NCI-H146 treated with DMSO at 0.1 percent for 48 hours (cell line): ENCODE data around the gene TAF4.
"Not testable (repeated sequence)": the region's sequence is repeated elsewhere in the genome, so short reads cannot be mapped to it uniquely, and the experiment has no call there.

Experiments
- DNase-seq: peaks from one replicate; lab custom pipeline; 2025; ENCODE audit not compliant: unreplicated experiment; lab: John Stamatoyannopoulos, UW

Gene TAF4

DNA sequence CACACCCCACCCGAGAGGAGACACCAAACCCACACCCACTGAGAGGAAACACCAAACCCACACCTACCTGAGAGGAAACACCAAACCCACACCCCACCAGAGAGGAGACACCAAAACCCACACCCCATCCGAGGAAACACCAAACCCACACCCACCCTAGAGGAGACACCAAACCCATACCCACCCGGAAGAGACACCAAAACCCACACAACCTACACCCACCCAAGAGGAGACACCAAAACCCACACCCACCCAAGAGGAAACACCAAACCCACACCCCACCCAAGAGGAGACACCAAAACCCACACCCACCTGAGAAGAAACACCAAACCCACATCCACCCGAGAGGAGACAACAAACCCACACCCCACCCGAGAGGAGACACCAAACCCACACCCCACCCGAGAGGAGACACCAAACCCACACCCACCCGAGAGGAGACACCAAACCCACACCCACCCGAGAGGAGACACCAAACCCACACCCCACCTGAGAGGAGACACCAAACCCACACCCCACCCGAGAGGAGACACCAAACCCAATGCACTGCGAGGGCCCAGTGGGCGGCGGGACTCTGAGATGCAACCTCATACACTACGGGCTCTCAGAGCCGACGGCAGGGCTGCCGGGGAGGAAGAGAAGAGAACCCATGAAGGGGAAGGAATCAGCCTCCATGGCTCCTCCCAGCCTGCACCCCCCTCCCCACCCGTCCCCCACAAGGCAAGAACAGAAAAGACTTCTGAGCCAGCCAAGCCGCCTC lies 83.3 kb downstream of the TAF4 start:
- no peak for DNase-seq

DNA sequence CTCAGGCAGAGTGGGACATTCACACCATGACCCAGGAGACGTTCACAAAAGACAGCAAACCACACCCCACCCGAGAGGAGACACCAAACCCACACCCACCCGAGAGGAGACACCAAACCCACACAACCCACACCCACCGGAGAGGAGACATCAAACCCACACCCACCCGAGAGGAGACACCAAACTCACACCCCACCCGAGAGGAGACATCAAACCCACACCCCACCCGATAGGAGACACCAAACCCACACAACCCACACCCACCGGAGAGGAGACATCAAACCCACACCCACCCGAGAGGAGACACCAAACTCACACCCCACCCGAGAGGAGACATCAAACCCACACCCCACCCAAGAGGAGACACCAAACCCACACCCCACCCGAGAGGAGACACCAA lies 84.0 kb downstream of the TAF4 start:
- not testable (repeated sequence) for DNase-seq

DNA sequence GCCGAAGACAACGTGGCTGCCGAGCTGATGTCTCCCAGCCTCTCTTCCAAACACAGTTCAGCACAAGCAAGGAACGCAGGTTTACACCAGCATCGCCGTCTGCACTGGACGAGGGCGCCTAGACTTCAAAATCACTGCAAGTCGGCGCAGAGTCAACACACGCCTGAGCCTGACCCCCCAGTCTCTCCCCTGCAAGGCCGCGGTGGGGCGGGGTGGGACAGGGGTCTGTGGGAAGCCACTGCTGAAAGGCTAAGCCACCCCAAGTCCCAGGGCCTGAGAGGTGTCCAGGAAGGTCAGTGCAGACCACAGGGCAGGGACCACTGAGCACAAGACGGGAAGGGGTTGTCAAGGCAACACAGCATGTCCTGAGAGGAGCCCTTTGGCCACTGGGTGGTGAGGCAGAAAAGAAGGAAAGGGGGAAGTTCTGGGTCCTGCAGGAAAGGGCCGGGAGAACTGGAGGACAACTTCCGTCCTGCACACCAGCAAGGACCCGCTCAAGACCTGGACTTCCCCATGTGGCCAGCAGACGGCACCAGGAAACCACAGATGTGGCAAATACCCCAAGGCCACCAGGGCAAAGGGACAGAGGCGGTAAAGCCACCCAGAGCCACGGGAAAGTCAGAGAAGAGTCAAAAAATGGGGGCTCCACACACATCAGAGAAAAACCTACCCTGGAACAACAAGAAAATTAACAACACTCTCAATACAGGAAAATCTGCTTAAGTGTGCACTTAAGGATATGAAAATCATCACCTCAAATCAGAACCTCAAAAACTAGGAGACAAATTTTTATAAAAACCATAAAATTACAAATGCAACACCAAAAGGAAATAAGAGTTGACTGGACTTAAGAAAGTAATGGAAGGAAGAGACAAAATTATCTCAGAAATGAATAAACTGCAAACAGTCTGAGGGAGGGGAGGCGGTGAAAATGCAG lies 84.8 kb downstream of the TAF4 start:
- no peak for DNase-seq

DNA sequence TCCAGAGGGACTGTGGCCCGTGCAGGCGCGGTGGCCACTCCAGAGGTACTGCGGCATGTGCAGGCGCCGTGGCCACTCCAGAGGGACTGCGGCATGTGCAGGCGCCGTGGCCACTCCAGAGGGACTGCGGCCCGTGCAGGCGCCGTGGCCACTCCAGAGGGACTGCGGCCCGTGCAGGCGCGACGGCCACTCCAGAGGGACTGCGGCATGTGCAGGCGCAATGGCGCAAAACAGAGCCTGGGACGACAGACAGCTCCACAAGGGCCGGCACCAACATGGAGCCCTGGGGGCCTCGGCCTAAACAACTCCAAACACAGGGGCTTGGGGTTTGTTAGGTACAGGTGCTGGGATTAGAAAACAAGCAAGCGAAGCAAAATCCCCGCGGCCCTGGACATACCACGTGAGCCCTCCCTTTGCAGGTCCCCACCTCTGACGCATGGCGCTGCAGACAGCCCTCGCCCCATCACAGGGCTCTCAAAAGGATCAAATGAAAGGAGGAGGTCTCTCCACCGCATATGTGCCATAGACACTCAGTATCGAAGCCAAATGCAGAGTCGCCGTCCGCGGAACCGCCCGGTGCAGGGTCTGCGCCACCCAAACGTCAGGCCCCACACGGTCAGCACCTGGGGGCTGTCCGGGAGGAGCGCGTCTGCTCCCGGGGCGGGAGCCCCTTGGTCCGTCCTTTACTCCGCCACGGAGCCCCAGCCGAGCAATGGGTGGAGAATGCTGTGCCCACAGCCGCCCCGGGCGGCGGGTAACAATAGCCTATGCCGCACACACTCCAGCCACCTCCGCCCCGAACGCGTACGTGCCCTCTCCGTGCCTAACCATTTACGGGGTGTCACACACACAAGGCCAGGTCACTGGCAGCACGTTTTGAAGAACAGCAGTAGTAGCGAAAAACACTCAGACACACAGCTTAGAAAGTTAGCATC lies 85.7 kb downstream of the TAF4 start:
- DNase-seq, result no peak

DNA sequence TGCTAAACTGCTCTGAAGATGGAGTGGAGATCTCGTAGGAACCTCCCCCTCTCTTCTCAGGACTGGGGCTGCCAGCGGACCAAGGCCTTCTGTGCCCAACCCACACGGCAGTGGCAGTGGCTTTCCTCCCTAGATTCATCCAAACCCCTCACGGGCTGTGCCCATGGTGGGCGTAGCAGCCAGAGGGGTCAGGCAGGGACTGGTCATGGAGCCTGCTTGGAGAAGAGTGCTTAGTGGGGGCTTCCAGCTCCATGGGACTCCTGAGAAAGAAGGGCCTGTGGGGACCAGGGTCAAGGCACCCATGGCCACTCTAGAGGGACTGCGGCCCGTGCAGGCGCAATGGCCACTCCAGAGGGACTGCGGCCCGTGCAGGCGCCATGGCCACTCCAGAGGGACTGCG lies 86.6 kb downstream of the TAF4 start:
- DNase-seq, result no peak

DNA sequence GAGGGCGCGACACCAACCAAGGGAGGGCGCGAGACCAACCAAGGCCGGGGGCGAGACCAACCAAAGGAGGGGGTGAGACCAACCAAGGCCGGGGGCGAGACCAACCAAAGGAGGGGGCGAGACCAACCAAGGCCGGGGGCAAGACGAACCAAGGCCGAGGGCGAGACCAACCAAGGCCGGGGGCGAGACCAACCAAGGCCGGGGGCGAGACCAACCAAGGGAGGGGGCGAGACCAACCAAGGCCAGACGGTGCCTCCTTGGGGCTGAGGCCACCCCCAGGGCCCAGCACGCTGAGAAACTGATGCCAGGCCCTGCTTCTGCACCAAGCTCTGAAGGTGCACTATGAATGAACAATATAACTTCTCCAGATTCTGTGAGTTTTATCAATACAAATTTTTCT lies 87.2 kb downstream of the TAF4 start:
- no peak for DNase-seq

DNA sequence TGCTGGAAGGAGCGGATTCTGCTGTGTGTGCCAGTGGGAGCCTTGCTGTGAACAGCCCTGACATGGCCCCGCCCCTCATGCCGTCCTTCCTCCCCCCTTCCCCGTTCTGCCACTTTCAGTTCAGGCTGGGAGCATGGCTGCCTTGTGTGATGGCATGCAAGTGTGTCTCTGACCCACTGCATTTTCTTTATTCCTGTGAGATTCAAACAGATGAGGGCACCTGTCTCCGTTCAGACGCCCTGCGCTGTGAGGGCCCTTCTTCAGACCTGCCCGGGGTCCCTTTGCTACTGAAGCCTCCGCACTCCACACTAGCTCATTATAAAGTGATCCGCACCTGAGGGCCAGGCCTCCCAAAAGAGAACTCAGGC lies 88.3 kb downstream of the TAF4 start:
- DNase-seq, result no peak

DNA sequence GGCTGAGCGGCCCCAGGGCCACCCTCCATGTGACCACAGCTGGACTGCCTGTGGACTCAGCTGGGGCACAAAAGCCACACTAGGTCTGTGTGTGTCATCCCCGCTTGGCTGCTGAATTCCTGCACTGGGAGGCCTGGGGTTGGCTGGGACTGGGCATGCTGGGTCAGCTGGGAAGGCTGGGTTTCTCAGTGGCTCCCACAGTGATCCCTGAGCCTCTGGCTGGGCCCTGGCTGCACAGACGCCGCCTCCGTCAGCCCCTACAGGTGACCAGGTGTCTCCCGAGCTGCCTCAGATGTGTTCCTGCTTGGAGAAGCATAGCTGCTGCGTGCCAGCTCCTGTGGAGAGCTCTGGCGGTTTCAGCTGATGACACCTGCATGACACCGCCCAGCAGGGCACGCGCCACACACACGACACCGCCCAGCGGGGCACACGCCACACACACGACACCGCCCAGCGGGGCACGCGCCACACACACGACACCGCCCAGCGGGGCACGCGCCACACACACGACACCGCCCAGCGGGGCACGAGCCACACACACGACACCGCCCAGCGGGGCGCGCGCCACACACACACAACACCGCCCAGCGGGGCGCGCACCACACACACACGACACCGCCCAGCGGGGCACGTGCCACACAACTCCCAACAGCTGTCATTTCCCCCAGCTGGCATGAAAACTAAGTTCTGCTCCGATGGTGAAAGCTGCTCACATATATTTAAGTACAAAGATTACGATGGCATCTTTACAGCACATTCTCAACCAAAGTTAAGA lies 88.8 kb downstream of the TAF4 start:
- peak; percentile 47 for DNase-seq

DNA sequence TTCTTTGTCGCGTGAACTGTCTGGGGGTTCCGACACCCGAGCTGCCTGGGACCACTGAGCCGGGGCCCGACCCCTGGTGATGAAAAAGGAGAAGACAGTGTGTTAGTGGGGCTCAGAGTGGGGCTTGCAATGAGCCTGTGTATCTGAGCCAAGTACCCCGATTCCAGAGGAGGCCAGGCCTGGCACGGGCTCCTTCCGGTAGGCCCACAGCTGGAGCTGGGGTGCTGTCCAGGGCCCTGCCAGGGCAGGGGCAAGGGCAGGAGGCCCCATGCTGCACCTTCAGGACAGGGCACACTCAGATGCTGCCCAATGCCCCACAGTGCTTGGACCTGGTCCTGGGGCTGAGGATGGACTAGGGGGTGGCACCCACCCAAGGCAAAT lies 89.4 kb downstream of the TAF4 start:
- DNase-seq, result no peak

DNA sequence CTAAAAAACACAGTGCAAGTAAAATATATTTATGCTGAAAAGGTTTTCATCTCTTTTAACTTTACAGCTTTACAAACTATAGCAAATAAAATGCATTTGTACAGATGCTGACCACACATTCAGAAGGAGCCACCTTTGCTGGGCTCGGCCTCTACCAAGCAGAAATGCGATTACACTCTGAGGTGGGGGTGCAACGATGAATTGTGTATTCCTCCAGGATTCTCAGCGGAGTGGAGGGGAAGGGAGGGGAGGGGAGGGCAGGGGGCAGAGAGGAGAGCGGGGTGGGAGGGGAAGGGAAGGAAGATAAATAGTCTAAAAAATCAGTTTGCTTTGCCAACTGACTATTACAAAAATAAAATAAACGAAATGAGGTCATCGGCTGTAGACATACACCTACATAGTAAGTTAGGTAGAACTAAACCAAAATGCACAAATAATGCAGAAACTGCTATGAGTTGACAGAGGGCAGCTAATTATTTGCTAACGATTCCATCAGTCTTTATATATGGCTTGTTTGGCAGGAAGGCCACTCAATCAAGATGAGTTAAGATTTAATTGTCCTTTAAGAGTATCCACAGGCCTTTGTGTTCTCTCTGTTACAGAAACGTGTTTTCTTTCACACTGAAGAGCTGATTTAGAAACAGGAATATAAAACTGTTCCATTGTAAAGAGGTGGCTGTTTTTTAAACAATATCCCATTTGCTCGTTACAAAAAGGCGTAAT lies 90.1 kb downstream of the TAF4 start:
- no peak for DNase-seq

DNA sequence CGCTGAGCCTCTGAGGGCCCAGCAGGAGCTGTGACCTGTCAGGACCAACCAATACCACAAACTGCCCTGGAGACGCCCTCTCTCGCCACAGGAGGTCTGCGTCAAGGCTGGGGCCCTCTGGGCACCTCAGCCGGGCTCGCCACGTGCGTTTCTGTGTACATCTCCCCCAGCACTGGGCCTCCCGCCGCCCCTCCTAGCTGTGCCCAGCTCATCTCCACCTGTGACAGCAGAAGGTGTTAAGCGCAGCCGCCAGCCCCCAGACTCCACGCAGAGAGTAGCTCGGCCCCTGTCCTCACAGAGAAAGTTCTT lies 91.4 kb downstream of the TAF4 start:
- peak; percentile 21 for DNase-seq

DNA sequence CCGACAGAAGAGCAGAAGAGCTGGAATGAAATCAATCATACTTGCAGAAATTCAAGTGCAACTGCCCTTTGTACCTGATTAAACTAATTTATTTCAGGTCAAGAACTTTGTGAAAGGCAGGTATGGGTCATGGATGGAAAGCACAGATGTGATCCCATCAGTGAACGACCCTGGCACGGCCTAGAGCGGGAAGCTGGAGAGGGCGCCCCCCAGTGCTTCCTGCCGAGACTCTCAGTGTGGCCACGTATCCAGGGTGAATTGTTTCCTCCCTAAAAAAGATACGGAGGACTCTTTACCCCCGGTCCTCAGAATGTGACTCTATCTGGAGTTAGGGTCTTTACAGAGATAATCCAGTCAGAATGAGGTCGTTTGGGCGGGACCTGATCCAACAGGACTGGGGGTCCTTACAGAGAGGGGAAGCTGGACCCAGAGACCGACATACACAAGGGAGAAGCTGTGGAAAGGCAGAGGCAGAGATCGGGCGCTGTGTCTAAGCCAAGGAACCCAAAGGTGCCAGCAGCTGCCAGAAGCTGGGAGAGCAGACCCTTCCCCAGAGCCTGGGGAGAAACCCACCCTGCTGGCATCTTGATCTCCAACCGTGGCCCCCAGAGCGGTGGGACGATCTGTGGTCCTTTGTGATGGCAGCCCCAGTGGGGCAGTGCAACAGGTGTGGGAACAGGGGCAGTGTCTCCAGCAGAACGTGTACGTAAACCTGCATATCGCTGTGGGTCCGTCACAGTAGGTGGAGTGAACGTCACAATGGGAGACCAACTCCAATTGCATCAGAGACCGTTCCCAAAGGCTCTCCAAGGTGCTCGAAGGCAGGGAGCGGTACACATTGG lies 91.9 kb downstream of the TAF4 start:
- no peak for DNase-seq

DNA sequence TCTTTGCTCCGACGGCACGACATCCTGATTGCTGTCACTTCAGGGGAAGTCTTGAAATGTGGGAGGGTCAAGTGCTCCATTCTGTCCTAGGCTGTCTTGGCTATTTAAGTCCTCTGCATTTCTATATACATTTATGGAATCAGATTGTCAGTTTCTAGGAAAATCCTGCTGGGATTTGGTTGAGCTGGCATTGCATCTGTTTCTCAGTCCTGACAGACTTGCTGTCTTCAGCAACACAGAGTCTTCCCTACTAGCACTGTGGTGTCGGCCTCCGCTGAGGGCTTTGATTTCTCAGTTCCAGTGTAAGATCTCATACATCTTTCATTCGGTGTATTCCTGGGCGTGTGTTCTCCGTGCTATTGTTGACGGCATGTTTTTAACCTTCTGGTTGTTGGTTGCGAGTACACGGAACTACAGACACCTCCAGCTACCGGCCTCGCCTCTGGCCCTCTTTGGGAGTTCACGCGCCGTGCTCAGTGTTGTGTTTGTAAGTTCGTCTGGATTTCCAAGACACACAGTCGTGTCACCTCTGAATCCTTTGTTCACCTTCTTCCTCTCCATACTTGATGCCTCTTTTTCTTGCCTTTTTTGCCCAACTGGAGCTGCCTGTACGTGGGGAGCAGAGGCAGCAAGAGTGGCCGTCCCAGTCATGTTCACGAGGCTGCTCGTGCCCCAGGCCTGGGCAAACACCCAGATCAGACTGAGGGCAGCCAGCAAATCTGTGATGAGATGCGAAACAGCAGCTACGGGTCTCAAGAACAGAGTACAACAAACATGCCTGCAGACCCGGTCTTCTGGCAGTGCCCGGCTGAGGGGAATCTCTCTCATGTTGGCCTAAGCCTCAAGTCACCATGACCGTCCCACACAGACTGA lies 92.8 kb downstream of the TAF4 start:
- no peak for DNase-seq

DNA sequence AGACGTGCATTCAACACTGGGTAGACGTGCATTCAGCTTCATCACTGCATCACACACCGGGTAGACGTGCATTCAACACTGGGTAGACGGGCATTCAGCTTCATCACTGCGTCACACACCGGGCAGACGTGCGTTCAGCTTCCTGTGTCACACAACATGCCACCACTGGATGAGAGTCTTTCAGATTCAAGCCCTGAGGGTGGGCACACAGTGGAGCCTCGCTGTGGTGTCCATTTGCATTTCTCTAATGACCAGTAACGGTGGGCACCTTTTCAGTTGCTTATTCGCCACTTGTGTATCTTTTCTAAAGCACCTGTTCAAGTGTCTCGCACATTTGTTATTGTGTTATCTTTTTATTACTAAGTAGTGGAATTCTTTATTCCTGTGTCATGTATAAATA lies 94.1 kb downstream of the TAF4 start:
- not testable (repeated sequence) for DNase-seq

DNA sequence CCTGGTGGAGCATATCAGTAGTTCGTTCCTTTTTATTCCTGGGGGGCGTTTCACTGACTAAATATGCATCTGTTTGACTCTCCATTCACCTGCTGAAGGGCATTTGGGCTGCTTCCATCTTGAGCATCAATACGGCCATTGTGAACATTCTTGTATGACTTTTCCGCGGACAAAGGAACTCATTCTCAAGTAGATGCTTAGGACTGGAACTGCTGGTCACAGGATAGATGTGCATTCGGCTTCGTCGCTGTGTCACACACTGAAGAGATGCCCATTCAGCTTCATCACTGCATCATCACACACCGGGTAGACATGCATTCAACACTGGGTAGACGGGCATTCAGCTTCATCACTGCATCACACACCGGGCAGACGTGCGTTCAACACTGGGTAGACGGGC lies 95.3 kb downstream of the TAF4 start:
- no peak for DNase-seq

DNA sequence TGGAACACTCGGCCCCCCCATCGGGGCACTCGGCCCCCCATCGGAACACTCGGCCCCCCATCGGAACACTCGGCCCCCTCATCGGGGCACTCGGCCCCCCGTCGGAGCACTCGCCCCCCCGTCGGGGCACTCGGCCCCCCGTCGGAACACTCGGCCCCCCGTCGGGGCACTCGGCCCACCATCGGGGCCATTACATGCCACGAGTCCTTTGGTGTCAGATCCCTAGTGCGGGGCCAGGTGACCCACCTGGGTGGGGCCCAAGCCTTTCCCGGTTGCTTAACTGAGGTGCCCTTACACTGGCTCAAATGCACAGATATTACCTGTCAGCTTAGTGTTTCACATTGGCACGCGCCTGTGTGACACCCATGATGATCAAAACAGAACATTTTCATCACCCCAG lies 95.9 kb downstream of the TAF4 start:
- DNase-seq, result no peak

DNA sequence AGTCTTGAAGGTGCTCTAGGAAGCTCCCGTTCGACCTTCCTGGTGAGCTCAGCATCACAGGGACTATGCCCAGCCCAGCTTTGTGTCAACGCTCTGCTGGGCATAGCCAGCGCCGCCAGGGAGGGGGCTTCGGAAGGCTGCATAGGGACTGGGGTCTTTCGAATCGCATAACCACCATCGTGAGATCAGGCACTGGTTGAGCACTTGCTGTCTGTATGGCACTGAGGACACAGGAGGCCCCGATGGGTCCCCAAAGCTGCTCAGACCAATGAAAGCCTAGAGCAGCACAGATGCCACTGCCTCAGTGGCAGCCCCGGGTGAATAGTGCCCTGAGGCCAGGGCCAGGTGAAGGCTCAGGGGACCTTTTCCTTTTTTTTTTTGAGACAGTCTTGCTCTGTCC lies 96.7 kb downstream of the TAF4 start:
- DNase-seq, result no peak
